NB4 (cell line): ENCODE data around the gene SMYD3.

ENCODE experiments used
- CTCF ChIP-seq: IDR thresholded peaks from one replicate; pipeline ENCODE4 v1.5.1; 2012; ENCODE audit warnings: low read depth, low read length
- POLR2A ChIP-seq: IDR thresholded peaks from 2 replicates; pipeline ENCODE4 v1.6.1; 2011; ENCODE audit warnings: mild to moderate bottlenecking; ENCODE audit not compliant: insufficient read length; ENCODE audit errors: extremely low read depth

DNA sequence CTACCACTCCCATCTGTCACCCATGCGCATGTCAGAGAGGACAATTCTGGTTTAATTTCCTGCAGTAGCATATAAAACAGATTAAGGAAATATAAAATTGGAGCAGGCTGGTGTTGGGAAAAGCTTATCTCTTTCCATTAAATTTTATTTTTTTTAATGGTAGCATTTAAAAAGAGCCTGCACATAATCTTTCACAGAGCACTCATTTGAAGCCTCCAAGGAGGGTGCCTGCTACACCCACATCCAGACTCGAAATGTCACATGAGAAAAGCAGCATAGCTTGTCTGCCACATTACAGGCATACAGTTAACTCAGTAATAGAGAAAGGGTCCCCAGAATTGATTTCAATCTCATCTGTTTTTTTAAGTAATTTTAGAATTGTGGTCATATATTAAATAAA is 753.3 kb downstream of the SMYD3 start:
- TF ChIP-seq CTCF: no peak
- no peak for TF ChIP-seq POLR2A
